ENCODE measurements around the gene LOXL3.

The LOXL3 gene

DNA sequence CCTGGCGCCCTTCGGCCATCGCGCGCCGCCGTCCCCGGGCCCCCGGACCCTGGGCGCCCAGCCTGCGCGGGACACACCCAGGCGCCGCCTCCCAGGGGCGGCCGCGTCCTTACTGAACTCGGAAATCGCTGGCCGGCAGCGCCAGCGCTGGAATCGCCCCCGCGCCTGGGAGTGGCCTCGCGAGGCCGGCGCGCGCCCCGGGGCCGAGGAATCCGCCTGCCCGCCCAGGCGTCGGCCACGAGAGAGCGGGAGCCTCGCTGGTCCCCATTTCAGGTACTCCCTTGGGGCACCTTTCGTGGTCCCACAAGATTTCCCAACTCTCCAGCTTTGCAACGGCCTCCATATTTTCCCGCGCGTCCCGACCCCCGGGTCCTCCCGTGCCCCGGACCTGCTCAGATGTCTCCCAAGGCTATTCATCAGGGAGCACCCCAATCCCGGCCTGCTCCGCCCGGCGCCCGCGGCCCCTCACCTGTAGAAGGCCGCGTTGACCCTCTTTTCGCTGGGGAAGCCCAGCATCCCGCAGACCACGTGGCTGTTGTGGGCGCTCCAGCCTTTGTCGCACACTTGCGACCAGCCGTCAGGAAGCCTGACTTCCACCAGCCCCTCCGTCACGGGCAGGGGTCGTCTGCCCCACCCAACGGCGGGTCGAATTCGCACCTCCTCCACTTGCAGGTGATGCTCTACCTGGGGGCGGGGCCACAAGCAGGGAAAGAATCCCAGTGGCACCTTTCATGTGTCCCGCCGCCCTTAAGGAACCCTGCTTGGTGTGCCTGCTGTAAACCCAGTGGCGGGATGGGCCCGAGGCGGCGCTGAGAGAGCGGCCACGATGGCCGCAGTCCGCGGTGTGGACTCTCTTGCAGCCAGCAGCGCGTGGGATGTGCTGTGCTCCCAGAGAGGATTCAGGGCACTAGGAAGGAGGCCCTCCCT, 4.6 kb downstream of the LOXL3 start:
- peak; percentile 20 for DNase-seq

DNA sequence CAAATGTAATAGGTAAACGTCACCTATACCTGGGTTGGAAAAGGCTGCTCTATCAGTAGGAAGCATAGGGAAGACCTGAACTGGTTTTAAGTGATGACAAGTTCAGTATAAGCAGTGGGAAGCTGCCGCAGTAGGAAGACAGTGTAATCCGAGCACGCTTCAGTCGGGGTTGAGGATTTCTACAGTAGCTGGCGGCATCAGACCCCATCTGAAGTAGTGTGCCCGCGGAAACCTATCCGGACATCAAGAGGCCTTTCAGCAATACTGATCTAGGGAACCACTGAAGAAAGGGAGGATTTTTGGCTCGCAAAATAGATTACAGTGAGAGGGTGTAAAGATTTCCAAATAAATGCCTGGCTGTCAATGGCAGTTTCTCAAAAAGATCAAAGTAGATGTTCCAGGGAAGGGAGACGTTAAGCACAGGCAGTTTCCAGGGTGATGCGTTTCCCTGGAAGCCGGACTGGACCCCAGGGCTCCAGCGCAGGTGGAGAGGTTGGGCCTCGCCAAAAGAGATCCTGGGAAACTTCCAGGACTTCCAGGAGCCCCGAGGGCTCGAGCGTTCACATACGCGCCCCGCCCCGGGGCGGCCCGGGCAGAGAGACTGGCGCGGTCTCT, 5.3 kb downstream of the LOXL3 start:
- DNase-seq: no peak

DNA sequence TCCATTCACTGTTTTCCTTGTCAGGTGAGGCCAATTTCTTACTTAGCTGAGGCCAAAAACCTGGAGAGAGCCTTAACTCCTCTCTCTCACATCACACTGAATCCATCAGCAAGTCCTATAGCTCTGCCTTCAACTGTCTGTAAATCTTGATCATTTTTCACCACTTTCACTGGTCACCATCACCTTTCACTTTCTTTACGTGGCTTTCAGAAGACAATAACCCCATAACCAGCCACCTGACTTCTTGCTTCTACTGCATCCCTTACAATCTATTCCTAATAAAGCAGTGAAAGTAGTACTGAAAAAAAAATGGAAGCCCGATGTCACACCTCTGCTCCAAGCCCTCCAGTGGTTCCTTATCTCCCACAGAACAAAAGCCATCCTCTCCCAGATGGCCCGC, 7.7 kb downstream of the LOXL3 start:
- no peak for DNase-seq

DNA sequence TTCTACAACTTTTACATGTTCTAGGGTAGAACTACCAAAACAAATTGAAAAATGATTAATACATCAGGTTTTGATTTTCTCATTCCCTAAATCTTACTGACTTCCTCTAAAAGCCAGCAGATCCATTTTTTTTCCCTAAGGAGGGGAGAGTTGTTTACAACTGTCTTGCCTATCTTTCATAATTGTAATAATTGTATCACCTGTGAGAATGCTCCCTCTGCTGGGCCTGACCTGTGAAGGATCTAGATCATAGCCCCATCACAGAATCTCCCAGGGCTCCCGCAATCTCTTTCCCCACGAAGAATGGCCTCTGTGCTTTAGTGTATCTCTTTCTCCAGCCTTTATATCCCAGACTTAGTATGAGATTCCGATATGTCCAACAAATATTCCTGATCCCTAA, 9.1 kb downstream of the LOXL3 start:
- DNase-seq: no peak

DNA sequence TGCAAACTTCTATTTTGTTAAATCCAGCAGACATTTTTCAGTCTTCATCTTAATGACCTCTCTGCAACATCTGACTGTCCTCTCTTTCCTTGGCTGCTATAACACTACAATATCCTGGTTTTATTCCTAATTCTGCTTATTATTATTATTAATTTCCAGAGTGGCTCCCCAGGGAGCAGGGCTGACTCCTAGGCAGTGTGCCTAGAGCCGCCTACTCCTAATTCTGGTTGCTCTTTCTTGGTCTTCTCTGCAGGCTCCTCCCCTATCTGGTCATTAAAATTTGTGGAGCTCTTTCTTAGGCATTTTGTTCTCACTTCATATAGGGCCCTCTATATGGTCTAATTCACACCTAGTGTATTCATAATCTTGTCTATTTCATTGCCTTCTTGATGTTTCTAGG, 10.8 kb downstream of the LOXL3 start:
- DNase-seq: no peak

DNA sequence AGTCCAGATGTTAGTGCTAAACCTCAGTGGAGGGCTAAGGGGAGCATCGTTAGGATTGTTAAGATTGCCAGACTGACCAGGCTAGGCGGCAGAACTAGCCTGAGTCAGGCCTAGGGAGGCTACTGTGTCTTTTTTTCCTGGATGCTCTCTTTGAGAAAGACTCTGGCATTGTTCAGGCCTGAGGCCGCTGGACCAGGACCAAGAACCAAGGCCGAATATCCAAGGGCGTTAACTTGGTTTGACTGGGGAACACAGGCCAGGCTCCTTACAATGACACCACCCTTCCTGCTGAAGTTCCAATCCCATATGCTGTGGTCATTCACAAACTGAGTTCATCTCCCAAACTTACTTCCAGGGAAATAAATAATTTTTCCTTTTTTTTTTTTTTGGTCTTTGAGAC, 13.5 kb downstream of the LOXL3 start:
- no peak for DNase-seq

DNA sequence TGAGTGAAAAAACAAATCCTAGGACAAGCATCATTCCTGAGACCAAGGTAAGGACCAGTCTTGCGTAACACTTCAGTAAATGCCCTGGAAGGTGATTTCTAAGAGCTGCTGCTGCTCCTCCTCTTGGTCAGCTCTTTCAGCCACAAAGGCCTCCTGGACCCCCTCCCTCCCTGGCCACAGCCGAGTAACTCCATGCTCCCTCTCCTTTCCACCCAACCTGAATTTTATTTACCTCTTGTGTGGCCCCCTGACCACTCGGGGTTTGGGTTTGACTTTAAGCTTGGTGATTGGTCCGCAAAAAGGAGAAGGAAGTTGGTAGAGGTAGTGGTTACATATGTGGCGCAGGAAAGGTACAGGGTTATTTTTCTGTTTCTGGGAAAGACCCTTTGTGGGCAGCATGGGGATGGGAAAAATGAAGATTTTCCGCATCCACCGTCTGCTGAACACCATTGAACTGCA, 14.8 kb downstream of the LOXL3 start:
- no peak for DNase-seq

DNA sequence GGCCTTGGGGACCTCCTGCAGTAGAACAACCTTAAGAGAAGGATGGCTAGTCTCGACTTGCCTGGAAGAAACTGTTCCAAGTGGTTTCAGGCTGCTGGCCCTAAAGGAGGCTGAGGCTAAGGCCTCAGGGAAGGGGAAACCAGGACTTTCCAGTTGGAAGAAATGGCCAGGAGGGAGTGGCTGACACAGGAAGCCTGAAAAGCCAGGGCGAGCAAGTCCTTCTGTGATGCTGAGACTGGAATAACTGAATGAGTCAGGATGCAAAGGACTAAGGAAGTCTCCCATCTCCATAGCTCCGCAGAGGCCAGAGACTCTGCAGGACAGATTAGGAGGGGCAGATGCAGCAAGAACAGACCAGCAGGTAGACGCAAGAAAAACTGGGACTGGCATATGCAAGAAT, 16.6 kb downstream of the LOXL3 start:
- DNase-seq: no peak

DNA sequence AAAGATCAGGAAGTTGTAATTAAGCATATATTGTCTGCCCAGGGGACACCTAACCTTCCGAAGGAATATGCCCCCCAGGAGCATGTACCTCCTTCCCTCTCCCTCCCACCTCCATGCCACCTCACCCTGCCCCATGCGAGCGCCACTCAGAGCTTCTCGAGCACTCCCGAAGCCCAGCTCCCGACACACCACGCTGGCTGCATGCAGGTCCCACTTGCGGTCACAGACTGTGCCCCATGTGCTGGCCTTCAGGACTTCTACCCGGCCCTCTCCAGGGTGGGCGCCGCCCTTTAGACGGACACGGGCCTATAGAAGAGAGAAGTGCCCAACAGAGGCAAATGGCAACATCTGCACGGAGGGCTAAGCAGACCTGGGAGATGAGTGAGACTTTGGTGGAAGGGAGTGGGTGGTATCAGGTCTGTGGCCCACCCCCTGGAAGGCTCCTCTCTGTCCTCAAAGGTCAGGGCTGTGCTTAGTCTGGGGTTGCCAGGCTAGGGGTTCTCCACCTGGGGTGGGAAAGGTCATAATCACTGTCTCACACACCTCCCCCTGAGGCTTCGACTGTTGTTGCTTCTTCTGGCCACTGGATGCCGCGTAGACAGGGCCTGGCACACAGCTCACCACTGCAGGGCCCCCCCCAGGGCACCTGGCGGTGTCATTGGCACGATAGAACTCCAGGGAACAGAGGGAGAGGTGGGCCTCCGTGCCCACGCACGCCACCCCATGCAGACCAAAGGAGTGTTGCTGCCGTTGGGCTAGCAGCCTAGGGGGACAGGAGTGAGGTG, 17.4 kb downstream of the LOXL3 start:
- DNase-seq: no peak

DNA sequence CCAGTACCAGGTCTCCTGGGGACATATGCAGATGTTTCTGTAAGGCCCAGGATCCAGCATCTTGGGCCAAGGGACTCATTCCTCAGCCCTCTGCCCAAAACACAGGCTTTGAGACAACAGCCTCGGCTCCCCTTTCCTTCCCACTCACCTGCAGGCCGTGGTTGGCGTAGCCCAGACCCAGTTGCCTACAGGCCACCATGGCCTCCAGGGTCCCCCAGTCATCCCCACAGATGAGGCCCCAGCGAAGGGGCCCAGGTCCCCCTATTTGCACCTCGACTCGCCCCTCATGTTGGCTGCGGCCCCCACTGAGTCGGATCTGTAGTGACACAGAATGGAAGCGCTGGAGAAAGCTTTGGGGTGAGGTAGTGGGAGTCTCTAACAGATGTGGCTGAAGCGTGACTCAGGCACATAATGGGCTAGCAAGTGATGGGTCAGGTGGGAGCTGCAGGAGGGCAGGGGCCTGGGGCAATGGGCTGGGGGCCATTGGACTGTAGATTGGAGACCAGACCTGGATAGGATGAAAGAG, 18.2 kb downstream of the LOXL3 start:
- no peak for DNase-seq

DNA sequence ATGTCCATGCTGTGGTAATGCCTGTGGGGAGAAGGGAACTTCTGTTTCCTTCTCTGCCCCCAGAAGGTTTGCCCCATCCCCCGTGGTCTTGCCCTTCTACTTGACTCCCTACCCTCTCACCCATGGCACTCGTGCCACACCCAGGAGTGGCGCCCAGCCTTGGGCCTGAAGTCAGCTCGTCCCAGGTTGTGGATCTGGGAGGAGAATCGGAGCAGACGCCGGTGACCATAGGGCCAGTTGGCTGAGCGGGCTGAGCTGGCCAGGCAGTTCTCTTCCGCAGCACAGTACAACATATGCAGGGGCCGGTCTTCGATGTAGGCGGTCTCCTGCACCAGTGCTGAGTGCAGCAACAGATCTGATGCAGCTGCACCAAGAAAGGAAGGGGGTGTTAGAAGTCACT, 19.3 kb downstream of the LOXL3 start:
- no peak for DNase-seq

DNA sequence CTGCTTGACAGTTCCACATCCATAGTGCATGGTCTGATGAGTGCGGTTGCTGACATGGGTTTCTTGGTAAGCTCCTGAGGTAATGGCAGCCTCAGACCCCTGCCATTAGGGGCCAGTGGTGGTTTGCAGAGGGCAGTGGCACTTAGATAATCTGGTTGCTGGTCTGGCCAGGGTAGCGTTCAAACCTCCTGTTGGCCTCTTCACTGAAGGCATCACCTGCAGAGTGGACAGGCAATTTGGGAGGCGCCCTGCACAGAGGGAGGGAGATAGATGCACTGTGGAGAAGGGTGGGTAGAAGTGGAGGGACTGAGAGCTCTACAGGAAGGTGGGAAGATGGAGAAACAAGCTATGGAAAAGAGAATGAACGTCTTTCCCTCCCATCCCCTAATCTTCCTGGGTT, 20.3 kb downstream of the LOXL3 start:
- DNase-seq: no peak

DNA sequence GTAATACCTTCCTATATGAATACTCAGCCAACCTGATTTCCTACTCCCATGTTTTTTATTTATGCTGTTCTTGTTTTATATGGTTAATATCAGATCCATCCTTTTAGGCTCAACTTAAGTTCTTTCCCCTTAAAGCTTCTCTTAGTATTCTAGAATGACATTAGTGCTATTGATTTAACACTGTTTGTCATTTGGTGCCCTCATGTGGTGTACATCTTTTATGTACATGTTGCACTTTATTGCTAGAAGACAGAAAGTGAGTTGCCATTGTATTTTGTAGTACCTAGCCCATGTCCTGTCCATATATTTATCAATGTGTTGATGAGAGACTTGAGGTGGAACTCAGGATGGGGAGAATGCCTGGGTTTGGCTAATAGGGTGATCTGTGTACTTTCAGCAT, 21.5 kb downstream of the LOXL3 start:
- peak; percentile 49 for DNase-seq

DNA sequence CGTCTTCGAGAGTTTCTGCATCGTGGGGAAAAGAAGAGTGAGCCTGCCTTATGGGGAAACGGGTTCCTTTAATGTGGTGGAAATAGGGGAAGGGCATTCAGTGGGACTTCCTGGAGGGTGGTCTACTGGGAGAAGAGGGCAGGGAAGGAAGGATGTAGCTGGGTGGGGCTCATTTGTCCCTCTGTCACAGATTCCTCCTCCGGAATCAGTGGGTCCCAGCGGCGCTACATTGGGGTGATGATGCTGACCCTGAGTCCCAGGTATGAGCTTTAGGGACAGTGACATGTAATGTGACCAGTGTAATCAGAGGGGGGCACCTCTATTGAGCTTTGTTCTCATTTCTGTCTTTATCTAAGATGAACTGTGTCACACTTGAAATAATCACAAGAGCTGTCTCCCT, 22.1 kb downstream of the LOXL3 start:
- DNase-seq: no peak

DNA sequence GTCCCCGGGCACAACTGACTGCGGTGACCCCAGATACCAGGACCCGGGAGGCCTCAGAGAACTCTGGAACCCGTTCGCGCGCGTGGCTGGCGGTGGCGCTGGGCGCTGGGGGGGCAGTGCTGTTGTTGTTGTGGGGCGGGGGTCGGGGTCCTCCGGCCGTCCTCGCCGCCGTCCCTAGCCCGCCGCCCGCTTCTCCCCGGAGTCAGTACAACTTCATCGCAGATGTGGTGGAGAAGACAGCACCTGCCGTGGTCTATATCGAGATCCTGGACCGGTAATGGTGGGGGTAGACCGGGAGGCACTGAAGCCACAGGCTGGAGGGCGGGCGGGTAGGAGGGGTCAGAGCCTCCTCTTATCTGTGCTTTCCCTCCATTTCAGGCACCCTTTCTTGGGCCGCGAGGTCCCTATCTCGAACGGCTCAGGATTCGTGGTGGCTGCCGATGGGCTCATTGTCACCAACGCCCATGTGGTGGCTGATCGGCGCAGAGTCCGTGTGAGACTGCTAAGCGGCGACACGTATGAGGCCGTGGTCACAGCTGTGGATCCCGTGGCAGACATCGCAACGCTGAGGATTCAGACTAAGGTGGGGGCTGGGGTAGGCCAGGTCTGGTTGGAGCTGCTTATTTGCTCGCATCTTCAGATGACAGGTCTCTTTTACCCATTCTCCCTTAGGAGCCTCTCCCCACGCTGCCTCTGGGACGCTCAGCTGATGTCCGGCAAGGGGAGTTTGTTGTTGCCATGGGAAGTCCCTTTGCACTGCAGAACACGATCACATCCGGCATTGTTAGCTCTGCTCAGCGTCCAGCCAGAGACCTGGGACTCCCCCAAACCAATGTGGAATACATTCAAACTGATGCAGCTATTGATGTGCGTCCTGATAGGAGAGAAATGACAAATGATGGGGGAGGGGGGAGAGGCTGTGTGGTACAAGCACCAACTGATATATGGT, 23.2 kb downstream of the LOXL3 start:
- peak; percentile 83 for DNase-seq

DNA sequence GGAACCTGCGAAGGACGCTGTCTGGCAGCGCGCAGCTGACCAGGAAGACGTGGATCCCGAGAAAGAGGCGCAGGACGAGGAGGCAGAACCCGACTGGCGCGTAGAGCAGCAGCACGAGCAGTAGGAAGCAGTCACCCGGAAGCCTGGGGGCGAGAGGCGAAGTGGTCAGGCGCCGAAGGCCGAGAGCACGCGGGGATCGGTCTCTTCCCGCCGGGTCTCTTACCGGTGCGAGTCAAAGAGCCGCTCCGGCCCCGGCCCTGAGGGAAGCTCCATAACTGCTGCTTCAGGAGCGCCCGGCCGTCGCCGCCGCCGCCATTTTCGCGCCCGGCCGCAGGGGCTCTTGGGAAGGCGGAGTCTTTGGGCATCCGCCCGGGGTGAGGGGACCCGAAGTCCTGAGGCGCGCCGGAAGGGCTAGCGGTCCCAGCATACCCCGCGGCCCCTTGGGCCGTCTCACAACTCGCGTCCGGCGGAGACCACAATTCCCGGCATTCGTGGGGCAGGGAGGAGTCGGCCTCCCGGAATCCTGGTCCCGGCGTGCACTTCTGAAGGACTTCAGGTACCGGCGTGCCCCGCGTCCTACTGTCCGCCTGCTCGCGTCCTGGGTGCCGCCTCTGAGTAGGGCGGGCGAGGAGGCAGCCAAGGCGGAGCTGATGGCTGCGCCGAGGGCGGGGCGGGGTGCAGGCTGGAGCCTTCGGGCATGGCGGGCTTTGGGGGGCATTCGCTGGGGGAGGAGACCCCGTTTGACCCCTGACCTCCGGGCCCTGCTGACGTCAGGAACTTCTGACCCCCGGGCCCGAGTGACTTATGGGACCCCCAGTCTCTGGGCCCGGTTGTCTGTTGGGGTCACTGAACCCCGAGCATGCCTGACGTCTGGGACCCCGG, 24.1 kb downstream of the LOXL3 start, which contains the start of the genes AUP1 and HTRA2:
AUP1 (minus strand) TSS at position 350 of the 882 bp plus-strand sequence; CDS start at position 273, 77 bp downstream.
HTRA2 (plus strand) TSS at position 577 of the 882 bp plus-strand sequence; CDS start at position 651, 74 bp downstream.
- peak; percentile 99 for DNase-seq

DNA sequence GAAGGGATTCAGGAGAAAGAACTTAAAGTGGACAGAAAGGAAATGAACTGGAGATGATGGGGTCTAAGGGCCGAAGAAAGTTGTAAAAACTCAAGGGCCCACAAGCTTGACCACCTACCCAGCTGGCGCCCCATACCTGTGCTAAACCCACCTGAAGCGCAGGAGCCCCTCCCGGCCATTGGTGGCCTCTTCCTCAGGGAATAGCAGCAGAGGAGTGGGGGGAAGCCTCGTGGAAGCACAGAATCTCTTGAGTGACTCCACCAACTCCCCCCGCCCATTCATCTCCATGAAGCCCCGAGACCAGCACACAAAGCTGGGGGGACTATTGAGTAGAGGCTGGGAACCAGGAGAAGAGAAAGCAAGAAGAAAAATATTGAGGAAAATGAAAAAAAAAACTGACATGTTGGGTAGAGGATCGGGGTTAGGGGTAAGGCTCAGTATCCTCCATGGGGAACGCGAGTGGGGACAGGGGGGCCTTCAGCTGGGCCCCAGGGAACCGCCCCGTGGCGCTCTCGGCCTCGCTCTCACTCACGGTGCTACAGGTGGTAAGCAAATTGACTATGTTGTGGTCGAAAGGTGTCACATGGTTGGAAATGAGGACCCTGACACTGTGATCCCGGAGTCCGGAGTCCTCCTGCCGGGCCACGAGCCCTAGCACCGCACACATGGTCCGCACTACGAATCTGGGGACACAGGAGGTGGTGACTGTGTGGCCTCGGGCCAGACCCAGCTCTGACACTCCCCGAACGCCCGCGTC, 25.0 kb downstream of the LOXL3 start:
- DNase-seq: no peak

DNA sequence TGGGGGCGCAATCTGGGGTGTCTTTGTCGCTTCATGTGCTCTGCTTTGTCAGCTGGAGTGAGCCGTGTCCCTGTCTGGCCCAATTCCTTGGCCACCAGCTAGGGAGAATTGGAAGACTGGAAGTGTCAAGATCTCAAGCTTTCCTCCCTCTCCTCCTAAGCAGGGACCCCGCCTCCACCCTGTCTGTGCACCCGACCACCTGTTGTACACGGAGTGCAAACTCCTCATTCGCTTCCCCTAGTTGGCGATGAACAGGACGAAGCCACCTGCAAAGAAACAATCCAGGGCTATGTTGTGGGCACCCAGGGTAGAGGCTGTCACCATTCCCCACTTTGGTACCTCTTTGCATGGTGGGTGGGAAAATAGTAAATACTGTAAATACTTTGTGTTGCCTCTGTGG, 26.0 kb downstream of the LOXL3 start:
- DNase-seq: no peak

DNA sequence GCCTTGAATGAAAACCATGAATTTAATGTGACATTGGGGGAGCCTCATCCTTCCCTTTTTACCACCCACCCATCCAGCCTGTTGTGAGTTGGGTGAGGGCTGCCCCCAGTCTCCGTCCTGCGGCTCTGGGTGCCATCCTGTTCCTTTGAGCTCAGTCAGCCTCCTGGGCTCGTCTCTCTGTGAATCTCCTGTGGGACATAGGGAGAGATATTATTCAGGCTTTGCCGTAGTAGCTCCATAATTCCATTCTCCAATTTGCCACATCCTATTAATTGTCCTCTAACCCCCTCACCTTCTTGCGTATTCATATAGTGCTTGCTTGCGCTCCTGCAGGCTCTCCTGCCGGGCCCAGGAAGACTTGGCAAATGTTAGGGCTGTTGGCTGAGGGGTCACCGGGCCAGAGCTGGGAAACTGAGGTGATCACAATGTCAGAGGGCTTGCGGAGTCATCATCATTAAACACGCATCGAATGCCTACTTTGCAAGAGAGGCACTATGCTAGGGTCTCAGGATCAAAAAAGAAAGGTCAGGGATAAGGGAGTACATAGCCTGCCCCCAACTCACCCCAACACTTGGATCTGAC, 27.0 kb downstream of the LOXL3 start:
- no peak for DNase-seq

Measured in activated CD4-positive, alpha-beta T cell treated with anti-CD3 and anti-CD28 coated beads, Interleukin-10, Interleukin-2, amounts not matched to agents 100 ng/mL and 50 ng/mL, durations not matched to agents 16 hours and 8 hours (primary cell).